ENCODE results near the gene SDK2.

DNA sequence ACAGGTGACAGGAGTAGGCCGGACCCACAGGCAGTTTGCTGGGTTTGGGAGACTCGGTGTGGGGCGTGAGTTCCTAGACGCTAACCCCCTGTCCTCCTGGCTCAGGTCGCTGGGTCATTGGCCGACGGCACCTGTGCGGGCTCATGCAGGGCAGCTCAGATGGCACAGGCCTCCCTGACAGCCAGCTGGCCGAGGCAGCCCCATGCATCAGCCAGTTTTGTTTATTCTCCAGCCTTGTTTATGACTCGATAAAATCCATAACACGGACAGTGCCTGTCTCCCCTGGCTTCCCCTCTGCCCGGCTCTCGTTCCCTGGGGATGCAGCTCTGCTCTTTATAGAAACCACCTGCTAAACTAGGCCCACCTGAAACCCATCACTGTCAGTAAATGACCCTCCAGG lies 46.0 kb downstream of the SDK2 start:
- TF ChIP-seq, protein P1, sequence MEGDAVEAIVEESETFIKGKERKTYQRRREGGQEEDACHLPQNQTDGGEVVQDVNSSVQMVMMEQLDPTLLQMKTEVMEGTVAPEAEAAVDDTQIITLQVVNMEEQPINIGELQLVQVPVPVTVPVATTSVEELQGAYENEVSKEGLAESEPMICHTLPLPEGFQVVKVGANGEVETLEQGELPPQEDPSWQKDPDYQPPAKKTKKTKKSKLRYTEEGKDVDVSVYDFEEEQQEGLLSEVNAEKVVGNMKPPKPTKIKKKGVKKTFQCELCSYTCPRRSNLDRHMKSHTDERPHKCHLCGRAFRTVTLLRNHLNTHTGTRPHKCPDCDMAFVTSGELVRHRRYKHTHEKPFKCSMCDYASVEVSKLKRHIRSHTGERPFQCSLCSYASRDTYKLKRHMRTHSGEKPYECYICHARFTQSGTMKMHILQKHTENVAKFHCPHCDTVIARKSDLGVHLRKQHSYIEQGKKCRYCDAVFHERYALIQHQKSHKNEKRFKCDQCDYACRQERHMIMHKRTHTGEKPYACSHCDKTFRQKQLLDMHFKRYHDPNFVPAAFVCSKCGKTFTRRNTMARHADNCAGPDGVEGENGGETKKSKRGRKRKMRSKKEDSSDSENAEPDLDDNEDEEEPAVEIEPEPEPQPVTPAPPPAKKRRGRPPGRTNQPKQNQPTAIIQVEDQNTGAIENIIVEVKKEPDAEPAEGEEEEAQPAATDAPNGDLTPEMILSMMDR (conservative IDR thresholded peaks at IDR 0.05; ENCODE audit: low read depth, low read length) = no peak
- TF ChIP-seq POLR2A (IDR thresholded peaks at IDR 0.05; ENCODE audit: low read depth, low read length) (no peak), BHLHE40 (IDR thresholded peaks at IDR 0.05; ENCODE audit: low read depth, low read length) (no peak), CEBPB (IDR thresholded peaks at IDR 0.05; ENCODE audit: low read depth, low read length) (no peak)
